ENCODE results near the gene AP1M2.

DNA sequence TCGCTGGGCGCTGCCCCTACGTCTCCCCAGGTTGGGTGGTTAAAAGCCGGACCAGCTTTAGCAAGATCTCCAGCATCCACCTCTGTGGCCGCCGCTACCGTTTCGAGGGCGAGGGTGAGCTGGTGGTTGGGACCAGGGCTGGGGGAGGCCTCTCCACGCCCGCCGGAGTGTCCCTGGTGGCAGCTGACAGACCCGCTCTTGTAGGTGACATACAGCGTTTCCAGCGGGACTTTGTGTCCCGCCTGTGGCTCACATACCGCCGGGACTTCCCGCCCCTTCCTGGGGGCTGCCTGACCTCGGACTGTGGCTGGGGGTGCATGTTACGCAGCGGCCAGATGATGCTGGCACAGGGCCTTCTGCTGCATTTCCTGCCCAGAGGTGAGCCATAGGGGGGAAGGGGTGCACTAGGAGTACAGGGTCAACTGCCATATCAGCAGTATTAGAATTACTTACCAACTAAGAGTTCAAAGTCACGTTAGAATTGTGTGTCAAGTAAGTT lies 42.3 kb downstream of the AP1M2 start:
- TF ChIP-seq POLR2A (IDR thresholded peaks at IDR 0.05) = no peak
- TF ChIP-seq, protein P1, sequence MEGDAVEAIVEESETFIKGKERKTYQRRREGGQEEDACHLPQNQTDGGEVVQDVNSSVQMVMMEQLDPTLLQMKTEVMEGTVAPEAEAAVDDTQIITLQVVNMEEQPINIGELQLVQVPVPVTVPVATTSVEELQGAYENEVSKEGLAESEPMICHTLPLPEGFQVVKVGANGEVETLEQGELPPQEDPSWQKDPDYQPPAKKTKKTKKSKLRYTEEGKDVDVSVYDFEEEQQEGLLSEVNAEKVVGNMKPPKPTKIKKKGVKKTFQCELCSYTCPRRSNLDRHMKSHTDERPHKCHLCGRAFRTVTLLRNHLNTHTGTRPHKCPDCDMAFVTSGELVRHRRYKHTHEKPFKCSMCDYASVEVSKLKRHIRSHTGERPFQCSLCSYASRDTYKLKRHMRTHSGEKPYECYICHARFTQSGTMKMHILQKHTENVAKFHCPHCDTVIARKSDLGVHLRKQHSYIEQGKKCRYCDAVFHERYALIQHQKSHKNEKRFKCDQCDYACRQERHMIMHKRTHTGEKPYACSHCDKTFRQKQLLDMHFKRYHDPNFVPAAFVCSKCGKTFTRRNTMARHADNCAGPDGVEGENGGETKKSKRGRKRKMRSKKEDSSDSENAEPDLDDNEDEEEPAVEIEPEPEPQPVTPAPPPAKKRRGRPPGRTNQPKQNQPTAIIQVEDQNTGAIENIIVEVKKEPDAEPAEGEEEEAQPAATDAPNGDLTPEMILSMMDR (IDR thresholded peaks at IDR 0.05) = no peak

Data from esophagus squamous epithelium (tissue), 4 donors.